Memory B cell (primary cell): ENCODE measurements around the gene BPHL.
A peak's percentile ranks its signal among the peaks of the same experiment; 100 is the strongest.
"Not testable (repeated sequence)": the region's sequence is repeated elsewhere in the genome, so short reads cannot be mapped to it uniquely, and the experiment has no call there.

Source experiments
- ATAC-seq: fragments of 150-1000 bp; cut with Tn5 transposase; 2 replicates; pipeline ENCODE4 v1.10.0; 2021; ENCODE audit warnings: low read depth, mild to moderate bottlenecking, moderate library complexity
- DNase-seq, 2 donors: peaks; one replicate each; pipeline ENCODE4 v3.0.0; 2022; ENCODE audit warnings: low spot score in 2 of 2
- H3K27ac Mint-ChIP-seq: one replicate; pipeline ENCODE4 v1.8.0; 2022; ENCODE audit warnings: mild to moderate bottlenecking, moderate library complexity, mixed read lengths
- H3K27me3 Mint-ChIP-seq: one replicate; pipeline ENCODE4 v1.8.0; 2022; ENCODE audit warnings: mixed read lengths
- H3K36me3 Mint-ChIP-seq: one replicate; pipeline ENCODE4 v1.8.0; 2022; ENCODE audit warnings: mild to moderate bottlenecking, mixed read lengths
- H3K4me1 Mint-ChIP-seq: one replicate; pipeline ENCODE4 v1.8.0; 2022; ENCODE audit warnings: mixed read lengths
- H3K4me3 Mint-ChIP-seq: one replicate; pipeline ENCODE4 v1.8.0; 2022; ENCODE audit warnings: mild to moderate bottlenecking, moderate library complexity, mixed read lengths
- H3K9me3 Mint-ChIP-seq: one replicate; pipeline ENCODE4 v1.8.0; 2022; ENCODE audit warnings: mixed read lengths

The BPHL gene

DNA sequence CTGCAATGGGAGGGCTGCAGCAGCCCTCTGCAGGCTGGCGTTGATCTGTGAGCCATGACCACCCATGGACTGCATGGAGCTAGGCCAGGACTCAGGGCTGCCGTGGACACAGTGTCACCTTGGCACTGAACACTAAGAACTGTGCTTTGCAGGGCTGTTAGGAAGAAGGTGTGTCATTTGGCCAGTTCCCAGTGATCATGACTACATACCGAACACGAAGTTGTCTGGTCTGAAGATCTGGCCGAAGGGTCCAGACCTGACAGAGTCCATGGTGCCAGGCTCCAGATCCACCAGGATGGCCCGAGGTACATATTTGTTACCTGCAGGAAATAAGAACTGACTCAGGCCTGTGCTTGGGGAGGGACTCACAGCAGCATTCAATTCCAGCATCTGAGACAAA lies 36.9 kb downstream of the BPHL start:
- H3K4me1 Mint-ChIP-seq, result peaks cover 18% of the 10 kb centered on the region
- not testable (repeated sequence) for H3K27ac Mint-ChIP-seq, H3K27me3 Mint-ChIP-seq, ATAC-seq, H3K9me3 Mint-ChIP-seq, DNase-seq, H3K36me3 Mint-ChIP-seq
- H3K4me3 Mint-ChIP-seq, result peak overlapping the region; percentile 3

DNA sequence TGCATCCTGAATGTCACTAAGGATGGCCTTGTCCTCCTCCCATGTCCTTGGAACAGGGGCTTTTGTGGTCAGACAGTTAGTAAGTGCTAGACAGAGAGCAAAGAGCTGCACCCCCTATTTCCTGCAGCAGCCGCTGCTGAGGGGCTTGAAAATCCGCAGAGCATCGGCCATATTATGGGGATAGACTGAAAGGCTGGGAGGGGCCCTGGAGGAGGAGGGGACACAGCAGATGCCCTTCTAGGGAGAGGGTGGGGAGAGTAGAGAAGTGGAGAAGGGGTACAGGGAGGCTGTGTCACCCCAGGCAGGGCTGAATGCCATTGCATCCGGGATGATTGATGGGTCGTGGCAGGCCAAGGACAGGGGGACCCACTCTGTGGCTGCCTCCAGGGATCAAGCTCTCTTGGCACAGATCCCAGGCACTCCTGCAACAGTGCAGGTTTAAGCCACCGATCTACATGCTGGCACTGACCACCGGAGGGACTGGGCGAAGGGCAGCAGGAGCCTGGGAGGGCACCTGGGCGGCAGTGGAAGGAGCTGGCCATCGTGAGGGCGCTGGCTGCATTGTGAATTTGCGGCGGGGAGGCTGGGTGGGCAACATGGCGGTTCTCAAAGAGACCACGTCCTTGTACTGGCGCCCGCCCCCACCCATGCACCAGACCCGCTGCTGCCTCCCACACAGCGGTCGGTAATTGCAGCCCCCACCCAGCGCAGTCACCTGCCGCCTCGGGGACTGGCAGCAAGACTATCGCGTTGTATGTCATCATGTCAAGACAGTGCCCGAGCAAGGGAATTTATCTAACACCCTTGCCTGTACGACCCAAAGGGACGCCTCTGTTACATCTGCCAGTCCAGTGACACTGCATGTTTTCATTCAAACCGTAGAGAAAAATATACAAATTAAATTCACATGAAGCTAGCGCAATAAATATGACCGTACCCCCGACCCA lies 37.9 kb downstream of the BPHL start:
- not testable (repeated sequence) for H3K9me3 Mint-ChIP-seq, H3K27me3 Mint-ChIP-seq, H3K36me3 Mint-ChIP-seq
- ATAC-seq (peak; percentile 20), DNase-seq (peak in 1 of 2 donors; percentile 25)
- Mint-ChIP-seq H3K4me3 (peak overlapping the region; percentile 87), H3K27ac (peak overlapping the region; percentile 88), H3K4me1 (peaks cover 15% of the 10 kb centered on the region)

DNA sequence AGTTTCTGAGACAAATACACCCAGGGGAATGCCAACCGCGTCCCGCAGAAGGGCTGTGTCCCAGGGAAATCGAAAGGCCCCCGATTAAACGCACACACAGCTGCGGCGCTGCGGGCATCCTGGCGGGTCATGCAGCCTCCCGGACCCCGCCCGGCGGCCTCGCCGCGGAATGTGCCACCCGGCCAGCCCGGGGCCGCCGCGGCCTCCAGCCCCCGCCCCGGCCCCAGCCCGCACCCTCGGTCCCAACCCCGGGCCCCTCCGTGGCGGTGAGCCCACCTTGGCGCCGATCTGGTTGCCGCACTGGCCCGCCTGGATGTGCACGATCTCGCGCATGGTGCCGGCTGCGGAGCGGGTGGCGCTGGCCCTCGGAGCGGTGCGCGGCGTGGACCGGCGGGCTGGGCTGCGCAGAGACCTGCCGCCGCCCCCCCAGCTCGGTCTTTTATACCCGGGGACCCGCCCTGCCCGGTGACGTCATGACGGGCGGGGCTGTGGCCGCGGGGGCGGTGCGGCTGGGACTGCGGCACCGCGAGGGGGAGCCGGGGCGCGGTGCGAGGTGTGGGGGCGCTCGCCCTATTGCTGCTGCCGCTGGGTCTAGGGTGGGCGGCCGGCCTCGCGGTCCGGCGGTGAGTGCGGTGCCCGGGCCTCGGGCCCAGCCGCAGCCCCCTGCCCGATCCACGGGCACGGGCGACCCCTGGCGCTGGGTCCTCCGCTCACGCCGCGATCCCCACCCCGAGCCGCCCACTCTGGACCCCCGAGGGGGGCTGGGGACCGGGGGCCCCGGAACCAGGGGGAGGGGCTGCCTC lies 38.8 kb downstream of the BPHL start, which contains the start of gene TUBB2A:
TSS of gene TUBB2A (minus strand) at position 414 of the 803 bp plus-strand sequence. CDS start at position 333, 81 bp downstream.
- H3K9me3 Mint-ChIP-seq, result no peaks in the 10 kb centered on the region
- peak within 1 kb of the TSS; percentile 88 for H3K27ac Mint-ChIP-seq
- peaks cover 19% of the 10 kb centered on the region for H3K4me1 Mint-ChIP-seq
- H3K27me3 Mint-ChIP-seq, result peaks cover 2% of the 10 kb centered on the region
- DNase-seq (peak; percentile 92), ATAC-seq (peak; percentile 87)
- H3K4me3 Mint-ChIP-seq, result peak within 1 kb of the TSS; percentile 87
- peaks cover 1% of the 10 kb centered on the region for H3K36me3 Mint-ChIP-seq

DNA sequence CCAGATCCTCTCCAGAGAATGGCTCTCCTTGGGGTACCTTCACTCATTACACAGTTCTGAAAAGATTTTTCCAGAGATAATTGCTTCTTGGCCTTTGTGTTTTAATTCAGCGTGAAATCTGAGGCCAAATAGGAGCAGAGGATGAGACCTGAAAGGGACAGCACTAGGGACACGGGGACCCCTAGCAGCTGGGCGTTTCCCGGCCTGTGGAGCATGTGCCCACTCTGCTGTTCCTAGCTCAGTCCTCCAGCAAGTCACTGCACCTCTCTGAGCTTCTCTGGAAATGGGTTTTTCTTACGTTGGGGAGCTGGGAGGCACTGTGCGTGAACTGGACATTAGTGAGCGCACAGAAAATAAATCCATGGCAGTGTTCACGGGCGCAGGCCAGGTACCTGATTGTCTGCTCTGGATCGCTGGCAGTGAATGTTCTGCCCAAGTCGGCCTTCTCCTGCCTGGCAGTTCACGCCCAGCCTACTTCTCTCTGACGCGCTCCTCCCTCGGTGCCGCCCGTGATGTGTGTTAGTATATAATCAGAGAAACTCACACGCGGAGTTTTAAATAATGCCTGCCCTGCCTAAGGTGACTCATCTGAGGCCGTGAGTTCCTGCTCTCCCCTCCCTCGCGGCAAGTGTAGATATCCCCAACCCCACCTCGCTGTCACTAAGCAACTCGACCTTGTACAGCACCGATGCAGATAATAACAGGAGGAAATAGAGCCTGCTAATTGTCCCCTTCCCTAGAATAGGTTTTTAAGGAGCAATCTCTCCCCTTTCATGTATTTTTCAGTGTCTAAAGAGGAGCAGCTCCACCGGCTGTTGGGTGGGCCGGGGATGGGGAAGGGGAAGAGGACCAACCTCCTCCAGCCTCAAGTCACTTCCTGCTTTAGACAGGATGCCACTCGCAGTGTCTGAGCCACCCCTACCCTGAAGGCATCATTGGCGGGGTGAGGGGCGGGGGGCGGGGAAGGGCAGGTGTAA lies 41.6 kb downstream of the BPHL start:
- H3K4me3 Mint-ChIP-seq, result no peak overlapping the region
- peak overlapping the region; percentile 22 for H3K27ac Mint-ChIP-seq
- peaks cover 22% of the 10 kb centered on the region for H3K4me1 Mint-ChIP-seq
- H3K36me3 Mint-ChIP-seq, result no peaks in the 10 kb centered on the region
- peaks cover 2% of the 10 kb centered on the region for H3K27me3 Mint-ChIP-seq
- ATAC-seq, result no peak
- H3K9me3 Mint-ChIP-seq, result no peaks in the 10 kb centered on the region
- DNase-seq, result no peak

DNA sequence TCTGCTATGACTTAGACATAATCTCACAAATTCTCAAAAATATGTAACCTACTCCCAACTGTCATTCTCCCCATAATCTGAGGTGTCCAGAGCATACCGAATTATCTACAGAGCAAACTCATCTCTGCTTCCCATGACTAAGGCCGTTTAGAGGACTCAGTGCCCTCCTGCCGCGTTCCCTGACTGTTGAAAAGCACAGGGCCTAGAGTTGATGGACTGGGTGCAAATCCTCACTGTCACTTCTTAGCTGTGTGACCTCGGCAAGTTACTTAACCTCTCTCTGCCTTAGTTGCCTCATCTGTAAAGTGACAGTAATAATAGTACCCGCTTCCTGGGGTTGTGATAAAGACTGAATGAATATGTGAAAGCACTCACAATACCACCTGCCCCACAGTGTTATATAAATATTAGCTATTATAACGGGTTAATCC lies 43.6 kb downstream of the BPHL start:
- Mint-ChIP-seq H3K9me3 (no peaks in the 10 kb centered on the region), H3K27ac (peak overlapping the region; percentile 35), H3K36me3 (no peaks in the 10 kb centered on the region), H3K4me1 (peaks cover 20% of the 10 kb centered on the region), H3K27me3 (no peaks in the 10 kb centered on the region), H3K4me3 (peak overlapping the region; percentile 13)
- ATAC-seq, result no peak
- no peak for DNase-seq

DNA sequence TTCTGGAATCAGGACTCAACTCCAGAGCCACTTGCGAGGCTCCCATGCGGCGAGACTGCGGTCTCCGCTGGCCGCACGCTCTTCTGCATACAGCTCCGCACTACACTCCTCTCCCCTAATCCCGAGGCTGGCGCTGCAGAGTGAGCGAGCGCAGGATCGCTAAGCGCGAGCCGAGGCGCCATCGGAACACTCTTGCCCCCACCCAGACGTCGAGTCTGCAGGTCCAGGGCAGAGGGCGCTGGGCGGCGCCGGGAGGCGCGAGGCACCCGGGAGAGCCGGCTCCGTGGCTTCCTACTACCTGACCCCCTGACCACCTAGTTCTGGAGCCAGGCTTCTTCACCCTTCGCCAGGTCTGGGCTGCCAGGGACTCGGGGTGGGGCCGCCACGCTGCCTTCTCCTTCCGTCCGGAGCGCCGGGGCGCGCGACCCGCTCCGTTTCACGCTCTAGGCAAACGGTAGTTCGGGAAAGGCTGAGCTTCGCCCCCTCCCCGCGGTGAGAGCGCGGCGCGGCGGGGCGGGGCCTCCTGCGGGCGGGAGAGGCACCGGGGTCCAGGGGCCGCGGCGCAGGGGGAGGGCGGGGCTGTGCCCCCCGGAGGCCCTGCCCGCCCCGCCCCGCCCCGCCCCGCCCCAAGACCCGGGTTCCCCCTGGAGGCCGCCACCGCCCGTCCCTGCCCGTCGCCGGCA lies 44.2 kb downstream of the BPHL start:
- H3K36me3 Mint-ChIP-seq, result no peaks in the 10 kb centered on the region
- DNase-seq, result peak; percentile 62 to 74
- H3K4me3 Mint-ChIP-seq, result peak overlapping the region; percentile 92
- no peaks in the 10 kb centered on the region for H3K9me3 Mint-ChIP-seq
- H3K27ac Mint-ChIP-seq, result peak overlapping the region; percentile 56
- no peaks in the 10 kb centered on the region for H3K27me3 Mint-ChIP-seq
- peak; percentile 85 for ATAC-seq
- H3K4me1 Mint-ChIP-seq, result peaks cover 20% of the 10 kb centered on the region

DNA sequence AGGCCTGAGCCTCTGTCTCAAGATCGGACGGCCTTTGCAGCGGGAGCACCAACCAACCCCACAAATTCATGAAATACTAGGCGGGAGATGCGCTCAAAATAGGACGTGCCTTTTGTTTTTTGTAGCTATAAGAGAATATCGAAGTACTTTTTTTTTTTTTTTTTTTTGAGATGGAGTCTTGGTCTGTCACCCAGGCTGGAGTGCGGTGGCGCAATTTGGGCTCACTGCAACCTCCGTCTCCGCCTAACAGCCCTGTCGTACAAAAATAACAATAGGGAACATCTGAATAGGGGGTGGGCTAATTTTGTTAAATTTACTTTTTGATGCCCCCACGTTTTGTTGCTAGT lies 44.7 kb downstream of the BPHL start:
- peak overlapping the region; percentile 92 for H3K4me3 Mint-ChIP-seq
- peaks cover 16% of the 10 kb centered on the region for H3K4me1 Mint-ChIP-seq
- ATAC-seq, result peak; percentile 20
- no peaks in the 10 kb centered on the region for H3K27me3 Mint-ChIP-seq
- H3K36me3 Mint-ChIP-seq, result no peaks in the 10 kb centered on the region
- H3K27ac Mint-ChIP-seq, result peak overlapping the region; percentile 56
- H3K9me3 Mint-ChIP-seq, result no peaks in the 10 kb centered on the region
- DNase-seq, result no peak

DNA sequence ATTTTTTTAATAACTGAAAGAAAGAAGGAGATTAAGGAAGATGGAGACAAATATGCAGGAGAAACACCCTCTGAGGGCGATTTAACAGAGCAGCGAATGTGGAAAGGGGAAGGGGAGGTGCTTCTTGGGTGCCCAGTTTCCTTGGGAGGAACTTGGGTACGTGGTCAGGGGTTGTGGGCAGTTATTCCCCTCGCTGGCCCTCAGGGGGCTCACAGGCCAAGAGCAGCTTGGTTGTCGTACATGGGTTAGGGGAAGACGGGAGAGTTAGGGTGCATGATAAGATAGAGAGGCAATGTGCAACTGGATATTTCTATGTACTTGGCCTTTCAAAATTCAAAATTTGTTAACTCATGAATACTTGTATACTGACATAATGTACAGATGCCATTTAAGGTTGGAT lies 45.9 kb downstream of the BPHL start:
- Mint-ChIP-seq H3K4me3 (no peak overlapping the region), H3K27me3 (no peaks in the 10 kb centered on the region), H3K36me3 (no peaks in the 10 kb centered on the region), H3K4me1 (peaks cover 14% of the 10 kb centered on the region), H3K27ac (no peak overlapping the region), H3K9me3 (no peaks in the 10 kb centered on the region)
- DNase-seq, result no peak
- ATAC-seq, result no peak

DNA sequence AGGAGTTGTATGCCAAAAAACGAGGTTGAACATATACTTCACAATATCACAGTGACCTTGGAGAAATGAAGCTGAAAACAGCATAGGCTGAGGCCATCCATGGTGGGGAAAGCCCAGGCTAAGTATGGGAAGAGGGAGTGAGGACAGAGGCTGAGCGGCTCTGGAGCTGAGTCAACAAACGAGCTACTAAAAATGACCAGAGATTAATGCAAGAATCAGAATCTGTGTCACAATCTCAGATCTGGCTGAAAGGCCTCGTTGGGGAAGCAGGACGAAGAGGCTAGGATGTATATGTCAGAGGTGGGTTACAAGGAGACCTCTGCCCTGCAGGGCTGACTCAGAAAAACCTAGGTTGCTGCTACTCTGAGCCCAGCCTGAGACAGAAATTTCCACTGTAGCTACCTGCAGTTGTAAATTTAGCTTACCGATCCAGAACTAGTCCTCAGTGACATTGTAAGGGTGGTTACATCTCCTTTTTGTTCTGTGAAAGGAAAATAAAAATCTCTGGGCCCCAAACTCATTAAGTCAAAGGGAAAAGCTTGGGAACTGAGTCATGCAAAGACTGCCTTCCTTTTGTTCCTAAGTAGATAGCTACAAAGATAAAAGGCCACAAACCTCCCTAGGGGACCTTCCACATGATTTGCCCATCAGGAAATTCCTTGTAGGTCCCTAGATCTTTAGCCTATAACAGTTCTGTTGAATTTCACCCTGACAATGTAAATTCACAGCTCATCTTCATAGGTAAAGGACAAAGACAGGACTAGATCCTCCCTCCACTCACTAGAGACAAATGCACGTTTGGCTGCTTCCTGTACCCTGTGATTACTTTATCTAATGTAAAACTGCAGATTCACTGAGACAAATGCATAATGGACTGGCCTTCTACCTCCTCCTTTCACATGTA lies 47.4 kb downstream of the BPHL start:
- no peaks in the 10 kb centered on the region for H3K27me3 Mint-ChIP-seq
- H3K9me3 Mint-ChIP-seq, result no peaks in the 10 kb centered on the region
- DNase-seq (no peak), ATAC-seq (no peak)
- no peaks in the 10 kb centered on the region for H3K36me3 Mint-ChIP-seq
- peaks cover 10% of the 10 kb centered on the region for H3K4me1 Mint-ChIP-seq
- H3K4me3 Mint-ChIP-seq, result no peak overlapping the region
- H3K27ac Mint-ChIP-seq, result no peak overlapping the region

DNA sequence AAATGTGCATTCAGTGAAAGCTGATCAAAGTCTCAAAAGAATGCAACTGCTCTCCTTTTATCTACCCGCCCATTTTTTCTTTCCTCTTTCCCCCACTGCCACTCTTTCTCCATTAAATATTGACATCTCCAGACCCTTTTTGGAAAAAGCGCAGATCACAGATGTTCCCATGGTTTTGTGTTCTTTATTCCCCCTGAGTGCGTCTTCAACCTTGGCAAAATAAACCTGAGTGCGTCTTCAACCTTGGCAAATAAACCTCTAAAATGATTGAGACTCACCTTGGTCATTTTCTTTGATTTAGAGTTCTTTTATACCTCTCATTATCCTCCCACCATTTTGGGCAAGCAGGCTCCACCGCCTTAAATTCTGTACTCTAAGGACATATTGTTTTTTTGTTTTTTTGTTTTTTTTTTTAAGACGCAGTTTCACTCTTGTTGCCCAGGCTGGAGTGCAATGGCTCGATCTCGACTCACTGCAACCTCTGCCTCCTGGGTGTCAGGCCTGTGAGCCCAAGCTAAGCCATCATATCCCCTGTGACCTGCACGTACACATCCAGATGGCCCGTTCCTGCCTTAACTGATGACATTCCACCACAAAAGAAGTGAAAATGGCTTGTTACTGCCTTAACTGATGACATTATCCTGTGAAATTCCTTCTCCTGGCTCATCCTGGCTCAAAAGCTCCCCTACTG lies 48.2 kb downstream of the BPHL start:
- not testable (repeated sequence) for H3K4me3 Mint-ChIP-seq, DNase-seq, H3K27me3 Mint-ChIP-seq, H3K9me3 Mint-ChIP-seq, H3K27ac Mint-ChIP-seq, H3K36me3 Mint-ChIP-seq, ATAC-seq
- peaks cover 10% of the 10 kb centered on the region for H3K4me1 Mint-ChIP-seq

DNA sequence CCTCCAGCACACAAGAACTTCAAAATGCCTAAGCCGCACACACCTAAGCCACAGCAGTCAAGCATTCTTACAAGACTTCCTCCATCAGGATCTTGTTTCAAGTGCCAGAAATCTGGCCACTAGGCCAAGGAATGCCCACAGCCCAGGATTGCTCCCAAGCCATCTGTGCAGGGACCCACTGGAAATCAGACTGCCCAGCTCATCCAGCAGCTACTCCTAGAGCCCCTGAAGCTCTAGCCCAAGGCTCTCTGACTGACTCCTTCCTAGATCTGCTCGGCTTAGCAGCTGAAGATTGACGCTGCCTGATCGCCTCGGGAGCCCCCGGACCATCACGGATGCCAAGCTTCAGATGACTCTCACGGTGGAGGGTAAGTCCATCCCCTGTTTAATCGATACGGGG lies 49.5 kb downstream of the BPHL start:
- H3K27me3 Mint-ChIP-seq, ATAC-seq, H3K9me3 Mint-ChIP-seq, H3K4me1 Mint-ChIP-seq, H3K4me3 Mint-ChIP-seq, DNase-seq, H3K27ac Mint-ChIP-seq, H3K36me3 Mint-ChIP-seq: not testable (repeated sequence)

DNA sequence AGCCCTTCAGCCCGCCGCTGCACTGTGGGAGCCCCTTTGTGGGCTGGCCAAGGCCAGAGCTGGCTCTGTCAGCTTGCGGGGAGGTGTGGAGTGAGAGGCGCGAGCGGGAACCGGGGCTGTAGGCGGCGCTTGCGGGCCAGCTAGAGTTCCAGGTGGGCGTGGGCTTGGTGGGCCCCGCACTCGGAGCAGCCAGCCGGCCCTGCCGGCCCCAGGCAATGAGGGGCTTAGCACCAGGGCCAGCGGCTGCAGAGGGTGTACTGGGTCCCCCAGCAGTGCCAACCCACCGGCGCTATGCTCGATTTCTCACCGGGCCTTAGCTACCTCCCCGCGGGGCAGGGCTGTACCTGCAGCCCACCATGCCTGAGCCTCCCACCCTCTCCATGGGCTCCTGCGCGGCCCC lies 52.2 kb downstream of the BPHL start:
- H3K4me3 Mint-ChIP-seq, H3K4me1 Mint-ChIP-seq, H3K9me3 Mint-ChIP-seq, H3K27me3 Mint-ChIP-seq, ATAC-seq, H3K27ac Mint-ChIP-seq, H3K36me3 Mint-ChIP-seq, DNase-seq: not testable (repeated sequence)
